NB4 (cell line): ENCODE data around the gene ATP5MC2.

Experiments used
- POLR2A ChIP-seq: IDR thresholded peaks from 2 replicates; pipeline ENCODE4 v1.6.1; 2011; ENCODE audit warnings: mild to moderate bottlenecking; ENCODE audit not compliant: insufficient read length; ENCODE audit errors: extremely low read depth
- TF ChIP-seq, protein P1 (sequence below): IDR thresholded peaks from one replicate; pipeline ENCODE4 v1.5.1; 2012; ENCODE audit warnings: low read depth, low read length

- TF ChIP-seq, protein P1, sequence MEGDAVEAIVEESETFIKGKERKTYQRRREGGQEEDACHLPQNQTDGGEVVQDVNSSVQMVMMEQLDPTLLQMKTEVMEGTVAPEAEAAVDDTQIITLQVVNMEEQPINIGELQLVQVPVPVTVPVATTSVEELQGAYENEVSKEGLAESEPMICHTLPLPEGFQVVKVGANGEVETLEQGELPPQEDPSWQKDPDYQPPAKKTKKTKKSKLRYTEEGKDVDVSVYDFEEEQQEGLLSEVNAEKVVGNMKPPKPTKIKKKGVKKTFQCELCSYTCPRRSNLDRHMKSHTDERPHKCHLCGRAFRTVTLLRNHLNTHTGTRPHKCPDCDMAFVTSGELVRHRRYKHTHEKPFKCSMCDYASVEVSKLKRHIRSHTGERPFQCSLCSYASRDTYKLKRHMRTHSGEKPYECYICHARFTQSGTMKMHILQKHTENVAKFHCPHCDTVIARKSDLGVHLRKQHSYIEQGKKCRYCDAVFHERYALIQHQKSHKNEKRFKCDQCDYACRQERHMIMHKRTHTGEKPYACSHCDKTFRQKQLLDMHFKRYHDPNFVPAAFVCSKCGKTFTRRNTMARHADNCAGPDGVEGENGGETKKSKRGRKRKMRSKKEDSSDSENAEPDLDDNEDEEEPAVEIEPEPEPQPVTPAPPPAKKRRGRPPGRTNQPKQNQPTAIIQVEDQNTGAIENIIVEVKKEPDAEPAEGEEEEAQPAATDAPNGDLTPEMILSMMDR = no peak
- no peak for TF ChIP-seq POLR2A
Measured at GRCh38 chr12:53616950-53617349, 58.9 kb downstream of the ATP5MC2 start.
